Activated T-cell treated with anti-CD3 and anti-CD28 coated beads for 24 hours (primary cell): Measurements from ENCODE around the gene SLC9A3.
"Not testable (repeated sequence)": the region's sequence is repeated elsewhere in the genome, so short reads cannot be mapped to it uniquely, and the experiment has no call there.

Experiments
- DNase-seq: peaks from one replicate; pipeline ENCODE4 v3.0.0-alpha.2; 2020; ENCODE audit warnings: low read depth

SLC9A3 gene

DNA sequence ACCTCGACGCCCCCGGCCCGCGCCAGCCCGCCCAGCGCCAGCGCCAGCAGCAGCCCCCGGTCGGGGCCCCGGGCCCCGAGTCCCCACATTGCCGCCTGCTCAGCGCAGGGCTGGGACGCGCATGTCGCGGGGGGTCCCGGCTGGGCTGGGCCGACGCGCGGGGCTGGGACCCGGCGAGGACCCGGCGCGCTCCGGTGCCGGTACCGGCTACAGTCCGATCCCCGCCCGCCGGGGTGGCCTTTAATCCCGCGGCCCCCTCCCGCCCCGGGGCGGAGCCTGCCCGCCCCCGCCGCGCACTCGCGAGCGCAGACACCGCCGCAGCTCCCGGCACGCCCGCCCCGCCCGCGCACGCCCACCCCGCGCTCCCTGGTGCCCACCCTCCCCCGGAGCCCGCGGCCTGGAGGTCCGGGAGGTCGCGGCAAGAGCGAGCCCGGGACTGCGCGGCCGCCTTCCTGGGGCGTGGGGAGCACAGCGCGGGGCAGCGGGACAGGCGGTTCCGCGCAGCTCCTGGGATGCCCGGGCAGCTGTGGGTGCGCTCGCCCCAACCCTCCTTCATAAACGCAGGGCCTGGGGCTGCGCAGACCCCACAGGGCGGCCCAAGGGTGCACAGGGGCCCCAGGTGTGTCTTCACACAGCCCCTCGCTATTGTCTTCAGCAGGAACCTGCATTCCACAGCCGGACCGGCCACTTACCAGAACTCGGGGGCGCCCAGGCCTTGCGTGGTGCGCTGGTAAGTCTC is at the start of gene SLC9A3:
Gene SLC9A3, minus strand, starts transcription at position 216 of the 739 bp plus-strand sequence.
- DNase-seq = no peak

- no peak for DNase-seq
Measured at GRCh38 chr5:573976-574375, 49.7 kb upstream of the SLC9A3 start.

DNA sequence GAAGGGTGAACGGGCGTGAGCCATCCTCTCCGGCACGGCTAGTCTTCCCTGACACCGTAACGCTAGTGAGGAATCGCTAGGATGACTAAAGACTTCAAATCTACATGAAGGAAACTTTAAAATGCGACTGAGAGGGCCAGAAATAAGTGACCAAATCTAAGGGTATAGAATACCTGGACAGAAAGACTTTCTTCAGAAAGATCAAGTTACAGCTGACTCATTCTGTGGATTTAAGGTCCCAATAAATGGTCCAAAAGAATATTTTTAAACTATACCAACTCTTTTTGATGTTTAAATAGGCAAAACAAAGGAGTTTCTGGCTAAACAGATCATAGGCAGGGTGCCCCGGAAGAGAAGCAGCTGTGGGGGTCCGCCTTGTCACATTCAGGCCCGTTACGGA is 49.0 kb upstream of the SLC9A3 start:
- DNase-seq = no peak

GRCh38 chr5:572398-573019 is 48.3 kb upstream of the SLC9A3 start:
- DNase-seq = no peak

- no peak for DNase-seq
Measured at GRCh38 chr5:571791-572190, 47.5 kb upstream of the SLC9A3 start.

DNA sequence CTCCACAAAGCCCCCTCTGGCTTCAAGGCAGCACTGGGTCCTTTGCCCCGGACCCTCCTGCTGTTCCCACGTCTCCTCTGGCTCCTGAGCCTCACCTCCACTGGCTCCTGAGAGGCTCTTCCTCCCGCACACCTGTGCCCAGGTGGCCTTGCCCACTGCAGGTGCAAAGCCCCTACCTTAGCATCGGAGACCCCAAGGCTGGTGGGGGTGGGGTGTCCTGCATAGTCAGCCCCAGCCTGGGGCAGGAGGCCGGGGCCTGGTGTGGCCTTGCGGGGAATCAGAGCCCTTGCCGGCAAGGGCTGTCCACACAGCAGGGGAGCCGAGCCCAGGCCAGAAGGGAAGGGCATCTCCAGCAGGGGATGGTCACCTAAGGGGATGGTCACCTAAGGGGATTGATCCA is 46.6 kb upstream of the SLC9A3 start:
- no peak for DNase-seq

- no peak for DNase-seq
Measured at GRCh38 chr5:570446-570845, 46.2 kb upstream of the SLC9A3 start.

GRCh38 chr5:569868-570361 is 45.7 kb upstream of the SLC9A3 start:
- no peak for DNase-seq

- DNase-seq = no peak
Measured at GRCh38 chr5:569358-569867, 45.2 kb upstream of the SLC9A3 start.

GRCh38 chr5:568809-569208 is 44.6 kb upstream of the SLC9A3 start:
- DNase-seq = no peak

DNA sequence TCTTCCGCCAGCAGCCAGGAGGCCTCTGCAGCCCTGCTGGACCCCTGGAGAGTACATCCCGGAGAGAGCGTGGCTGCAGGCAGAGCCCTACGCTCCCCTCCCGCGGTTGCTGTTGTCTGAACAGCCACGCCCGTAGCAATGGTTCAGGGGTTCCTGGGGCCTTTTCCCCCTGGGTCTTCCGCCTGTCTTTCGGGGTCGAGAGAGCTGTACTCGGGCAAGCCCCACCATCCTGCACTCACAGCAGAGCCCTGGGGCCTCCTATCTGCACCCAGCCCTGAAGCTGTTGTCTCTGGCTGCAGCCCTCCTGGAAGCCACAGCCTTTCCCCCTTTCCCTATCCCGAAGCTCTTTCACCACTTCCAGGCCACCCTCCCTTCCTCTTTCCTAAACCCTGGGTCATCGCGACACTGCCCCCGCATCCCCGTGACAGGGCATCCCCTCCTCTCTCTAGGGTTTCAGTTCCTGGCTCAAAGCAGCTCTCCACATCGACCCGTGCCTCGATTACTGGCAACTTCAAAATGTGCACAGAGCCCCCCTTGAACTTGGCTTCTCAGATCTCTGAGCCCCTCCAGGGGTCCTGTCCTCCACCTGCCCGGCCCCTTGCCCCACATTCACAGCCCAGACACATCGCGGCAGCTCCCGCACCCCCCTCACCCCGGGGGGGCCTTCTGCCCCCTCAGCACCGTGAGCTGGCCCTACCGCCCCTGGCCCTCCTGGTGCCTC is 44.0 kb upstream of the SLC9A3 start:
- DNase-seq = no peak

DNA sequence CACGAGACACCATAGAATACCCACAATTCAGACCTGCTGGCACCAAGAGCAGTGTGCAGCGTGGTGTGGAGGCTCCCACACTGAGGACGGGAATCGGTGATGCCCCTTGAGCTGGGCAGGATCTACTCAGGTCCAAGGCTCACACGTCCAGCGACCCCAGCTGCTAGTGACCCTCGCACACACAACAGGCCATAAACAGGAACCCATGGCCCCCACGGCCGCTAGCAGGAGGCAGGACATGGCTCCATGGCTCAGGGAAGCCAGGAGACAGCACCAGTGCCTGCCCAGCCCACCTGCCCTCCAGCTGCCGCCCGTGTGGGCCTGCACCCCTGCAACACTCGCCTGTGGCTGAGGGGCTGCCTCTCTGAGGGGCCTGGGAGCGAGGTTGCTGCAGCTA is 43.4 kb upstream of the SLC9A3 start:
- DNase-seq = no peak

DNA sequence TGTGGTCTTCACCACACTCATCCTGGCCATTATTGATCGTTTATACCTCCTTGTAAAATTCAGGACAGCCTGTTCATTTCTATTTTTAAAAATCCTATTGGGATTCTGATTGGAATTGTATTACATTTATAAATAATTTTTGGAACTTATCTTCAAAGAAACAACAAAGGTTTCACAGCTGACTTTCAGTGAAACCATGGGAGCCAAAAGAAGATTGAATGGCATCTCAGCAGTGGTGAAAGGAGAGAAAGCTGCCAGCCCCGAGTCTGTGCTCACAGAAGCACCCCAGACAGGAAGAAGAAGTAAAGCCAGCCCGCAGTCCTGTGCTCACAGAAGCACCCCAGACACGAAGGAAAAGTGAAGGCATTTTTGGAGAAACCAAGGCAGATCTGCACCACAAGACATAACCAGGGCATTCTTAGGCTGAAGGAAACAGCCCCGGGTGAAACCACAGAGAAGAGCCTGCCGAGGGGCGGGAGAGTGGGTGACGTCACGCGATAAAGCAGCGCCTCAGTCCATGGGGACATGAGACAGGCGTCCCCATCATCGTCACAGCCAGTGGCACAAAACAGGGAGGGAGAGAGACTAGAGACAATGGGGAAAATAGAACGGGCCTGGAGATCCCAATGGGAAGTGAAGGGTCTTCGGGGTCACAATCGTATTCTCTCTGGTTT is 42.5 kb upstream of the SLC9A3 start:
- DNase-seq = no peak

- no peak for DNase-seq
Measured at GRCh38 chr5:565782-566440, 41.7 kb upstream of the SLC9A3 start.

GRCh38 chr5:561408-561807 is 37.2 kb upstream of the SLC9A3 start:
- DNase-seq = no peak

DNA sequence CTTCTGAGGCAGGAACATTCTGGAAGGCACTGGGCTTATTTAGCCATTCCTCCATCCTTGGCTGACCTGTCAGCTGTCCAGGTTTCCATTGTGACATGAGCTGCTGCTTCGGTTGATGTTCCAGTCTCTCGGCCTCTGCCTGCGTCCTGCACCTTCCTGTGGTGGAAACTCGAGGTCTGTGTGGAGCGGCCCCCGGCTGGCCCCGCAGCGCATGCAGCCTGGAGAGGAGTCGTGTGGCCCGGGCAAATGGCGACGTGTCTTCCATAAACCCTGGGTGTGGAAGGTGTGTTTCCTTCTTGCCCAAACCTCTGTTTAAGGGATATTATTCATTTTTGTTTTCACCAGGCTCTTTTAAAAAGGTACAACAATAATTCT is 36.5 kb upstream of the SLC9A3 start:
- no peak for DNase-seq

DNA sequence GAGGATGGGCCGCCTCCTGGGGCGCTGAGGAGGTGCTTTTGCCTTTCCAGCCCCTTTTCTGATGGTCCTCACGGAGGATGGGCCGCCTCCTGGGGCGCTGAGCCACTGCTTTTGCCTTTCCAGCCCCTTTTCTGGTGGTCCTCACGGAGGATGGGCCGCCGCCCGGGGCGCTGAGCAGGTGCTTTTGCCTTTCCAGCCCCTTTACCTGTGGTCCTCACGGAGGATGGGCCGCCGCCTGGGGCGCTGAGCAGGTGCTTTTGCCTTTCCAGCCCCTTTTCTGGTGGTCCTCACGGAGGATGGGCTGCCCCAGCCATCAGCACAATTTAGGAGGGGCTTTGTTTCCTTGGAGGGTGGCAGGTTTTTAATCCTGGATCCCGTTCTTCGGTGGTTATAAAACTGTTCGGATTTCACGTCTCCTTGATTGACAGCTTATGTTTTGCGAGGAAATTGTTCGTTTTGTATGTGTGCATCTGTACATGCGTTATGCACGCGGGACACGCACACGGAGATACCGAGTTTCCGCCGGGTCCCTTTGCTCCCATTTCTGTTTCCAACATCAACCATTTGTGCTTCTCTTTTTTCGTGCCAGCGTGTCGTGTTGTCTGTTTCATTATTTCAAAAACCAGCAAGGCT is 34.7 kb upstream of the SLC9A3 start:
- no peak for DNase-seq

DNA sequence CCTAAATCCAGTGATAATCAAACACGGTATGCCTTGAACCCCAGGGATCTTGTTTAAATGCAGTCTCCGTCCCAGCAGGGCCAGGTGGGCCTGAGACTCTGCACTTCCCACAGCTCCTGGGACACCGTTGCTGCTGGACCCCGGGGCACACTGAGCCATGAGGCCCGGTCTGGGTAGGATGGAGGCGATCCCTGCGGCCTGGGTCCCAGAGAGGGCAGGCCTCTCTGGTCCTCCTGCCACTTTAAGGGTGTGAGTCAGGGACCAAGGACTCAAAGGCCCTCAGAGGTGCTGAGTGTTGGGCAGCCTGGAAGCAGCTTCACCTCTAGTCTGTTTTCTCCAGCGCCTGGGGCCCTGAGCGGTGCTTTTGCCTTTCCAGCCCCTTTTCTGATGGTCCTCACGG is 34.1 kb upstream of the SLC9A3 start:
- DNase-seq = no peak

- not testable (repeated sequence) for DNase-seq
Measured at GRCh38 chr5:557917-558316, 33.7 kb upstream of the SLC9A3 start.

DNA sequence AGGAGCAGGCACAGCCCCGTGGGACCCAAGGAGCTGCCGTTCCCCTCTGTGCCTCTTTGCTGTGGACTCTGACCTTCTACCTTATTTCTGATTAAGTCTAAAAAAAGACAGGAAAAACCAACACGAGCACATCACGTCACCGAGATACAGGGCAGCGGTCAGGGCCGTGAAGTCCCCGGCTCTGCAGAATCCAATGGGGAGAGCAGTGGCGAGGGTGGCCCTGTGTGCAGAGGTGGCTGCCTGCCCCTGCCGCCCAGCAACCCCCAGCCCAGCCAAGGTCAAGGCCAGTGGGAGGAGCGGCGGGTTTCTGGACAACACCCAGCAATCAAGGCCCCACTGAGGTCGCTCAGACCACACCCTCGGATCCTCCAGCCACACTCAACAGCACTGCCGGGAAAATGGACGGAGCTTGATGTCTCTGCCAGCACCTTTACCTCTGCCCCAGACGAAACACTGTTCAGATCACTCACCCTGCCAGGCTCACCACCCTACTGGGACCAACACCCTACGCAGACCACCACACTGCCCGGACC is 32.7 kb upstream of the SLC9A3 start:
- no peak for DNase-seq

GRCh38 chr5:555058-555623 is 30.9 kb upstream of the SLC9A3 start:
- DNase-seq = no peak
